Endothelial cell of umbilical vein (primary cell): ENCODE measurements around the gene RPP30. TPM values are rescaled to one million over a fixed set of nuclear protein-coding genes. Genes with fewer than 3 reads are reported as not detected.

Source experiments
- BruUV-seq: library from RNA; stranded (reverse); fragments of 400-500 nt; replicated peaks from 2 replicates; lab custom pipeline; 2021; lab: Mats Ljungman, UMichigan
- CTCF ChIA-PET: fragments of 300-600, 350-600 bp; sonication (Branson Sonifier 250); formaldehyde crosslinking; loops from one replicate; lab custom pipeline; 2021; ENCODE audit warnings: antibody characterized with exemption, inconsistent platforms; lab: Charles Lee
- POLR2A ChIA-PET: fragments of 300-600, 350-600 bp; sonication (Branson Sonifier 250); formaldehyde crosslinking; loops from one replicate; lab custom pipeline; 2021; ENCODE audit warnings: antibody characterized with exemption, inconsistent platforms; lab: Charles Lee
- DNase-seq: peaks from one replicate; pipeline ENCODE4 v3.0.0-alpha.2; 2011; ENCODE audit warnings: low read depth, low spot score
- FAIRE-seq: peaks from 2 replicates; lab custom pipeline; 2011; peaks lifted over from hg19 to GRCh38; lab: Jason Lieb, UNC
- H2AFZ ChIP-seq: 2 replicates; pipeline ENCODE4 v1.6.0; 2012; ENCODE audit warnings: low read depth, low read length, control low read depth, inconsistent platforms
- H3K27ac ChIP-seq: 2 replicates; pipeline ENCODE4 v1.5.1; 2011; ENCODE audit warnings: low read depth, mild to moderate bottlenecking, control low read depth, low read length, moderate library complexity; ENCODE audit not compliant: insufficient read depth
- H3K27me3 ChIP-seq, 2 experiments: 2 replicates each; pipeline versions ENCODE4 v1.6.0 to v1.6.1; 2011; ENCODE audit warnings: low read length in 2 of 2, mixed read lengths in 1 of 2; ENCODE audit not compliant: control insufficient read depth in 2 of 2, insufficient read depth in 2 of 2
- H3K36me3 ChIP-seq, 2 experiments: 2 replicates in 1 of 2; 3 replicates in 1 of 2; pipeline ENCODE4 v1.5.1; 2011; ENCODE audit warnings: low read length in 2 of 2, mild to moderate bottlenecking in 1 of 2, moderate library complexity in 1 of 2; ENCODE audit not compliant: control insufficient read depth in 2 of 2, insufficient read depth in 2 of 2; ENCODE audit errors: extremely low read depth in 1 of 2
- H3K4me1 ChIP-seq: 3 replicates; pipeline ENCODE4 v1.5.1; 2011; ENCODE audit warnings: mild to moderate bottlenecking, low read length; ENCODE audit not compliant: control insufficient read depth, insufficient read depth; ENCODE audit errors: extremely low read depth
- H3K4me2 ChIP-seq: 2 replicates; pipeline ENCODE4 v1.6.1; 2011; ENCODE audit warnings: low read length, control low read depth, mixed read lengths; ENCODE audit not compliant: insufficient read depth
- H3K4me3 ChIP-seq, 3 experiments: fragments of 200-600 bp in 1 of 3; sonication (generic), shearing (Covaris generic) in 1 of 3; replicated peaks in 1 of 3; 2 replicates each; pipeline ENCODE4 v1.5.1; 2011 to 2016; ENCODE audit warnings: control low read depth in 3 of 3, low read length in 3 of 3, mild to moderate bottlenecking in 2 of 3, inconsistent platforms in 1 of 3, low read depth in 1 of 3, moderate library complexity in 1 of 3; ENCODE audit not compliant: insufficient read depth in 1 of 3
- H3K79me2 ChIP-seq: 2 replicates; pipeline ENCODE4 v1.6.0; 2012; ENCODE audit warnings: low read length, inconsistent platforms; ENCODE audit not compliant: control insufficient read depth, insufficient read depth
- H3K9ac ChIP-seq: replicated peaks from 2 replicates; pipeline ENCODE3; 2011; ENCODE audit warnings: low read length, control low read depth; ENCODE audit not compliant: insufficient read depth; ENCODE audit errors: extremely low read depth
- H3K9me1 ChIP-seq: replicated peaks from 3 replicates; pipeline ENCODE4 v1.6.0; 2011; ENCODE audit warnings: mild to moderate bottlenecking, low read length; ENCODE audit not compliant: control insufficient read depth, insufficient read depth; ENCODE audit errors: extremely low read depth
- H3K9me3 ChIP-seq: replicated peaks from 2 replicates; pipeline ENCODE4 v1.5.1; 2012; ENCODE audit warnings: low read length, inconsistent platforms; ENCODE audit not compliant: control insufficient read depth, insufficient read depth
- H4K20me1 ChIP-seq: replicated peaks from 2 replicates; pipeline ENCODE3; 2011; ENCODE audit warnings: mild to moderate bottlenecking, low read length; ENCODE audit not compliant: control insufficient read depth, insufficient read depth; ENCODE audit errors: extremely low read depth
- EZH2 ChIP-seq: IDR thresholded peaks from 2 replicates; pipeline ENCODE4 v1.6.1; 2012; ENCODE audit warnings: borderline replicate concordance, low read depth, mild to moderate bottlenecking, moderate library complexity, low read length, inconsistent platforms; ENCODE audit not compliant: severe bottlenecking
- FOS ChIP-seq: IDR thresholded peaks from 2 replicates; pipeline ENCODE4 v1.6.1; 2011; ENCODE audit warnings: mild to moderate bottlenecking, low read length, moderate library complexity, borderline replicate concordance; ENCODE audit not compliant: insufficient read depth
- GATA2 ChIP-seq: IDR thresholded peaks from 2 replicates; pipeline ENCODE4 v1.7.0; 2011; ENCODE audit warnings: low read depth, mild to moderate bottlenecking, moderate library complexity, mixed read lengths, low read length; ENCODE audit not compliant: insufficient read length, insufficient read depth
- JUN ChIP-seq: IDR thresholded peaks from 2 replicates; pipeline ENCODE4 v1.6.1; 2011; ENCODE audit warnings: borderline replicate concordance, low read depth; ENCODE audit not compliant: insufficient read length, insufficient read depth
- MYC ChIP-seq: IDR thresholded peaks from one replicate; pipeline ENCODE4 v1.6.1; 2011; ENCODE audit warnings: mild to moderate bottlenecking, low read depth, low read length
- POLR2A ChIP-seq: IDR thresholded peaks from 2 replicates; pipeline ENCODE4 v1.6.1; 2012; ENCODE audit warnings: low read depth, mild to moderate bottlenecking, control low read depth, low read length
- POLR2AphosphoS5 ChIP-seq: IDR thresholded peaks from 2 replicates; pipeline ENCODE4 v1.6.1; 2012; ENCODE audit warnings: low read depth, mild to moderate bottlenecking, control low read depth, low read length, moderate library complexity; ENCODE audit not compliant: insufficient read depth
- dilution Hi-C: fragments of 300-500 bp; cut with MboI; formaldehyde crosslinking; loops from one replicate; pipeline ENCODE4 v1.15.0; 2019; ENCODE audit warnings: low sequenced_read_pairs; ENCODE audit not compliant: extremely low pct_ligation_motif_present
- intact Hi-C: fragments of 100-400 bp; cut with micrococcal nuclease; formaldehyde crosslinking; loops from one replicate; pipeline ENCODE4 v1.10.0; 2022
- polyA plus RNA-seq, 4 experiments: library from polyadenylated mRNA; depleted of rRNA in 3 of 4; stranded (reverse) in 3 of 4; unstranded in 1 of 4; fragments of >200 nt; gene quantifications; 2 replicates each; pipeline versions ENCODE4 v1.2.1 to v1.2.3, GENCODE V29; 2011 to 2012; ENCODE audit warnings: missing spikeins in 1 of 4
- total RNA-seq: library from RNA; stranded (reverse); gene quantifications from 2 replicates; pipeline ENCODE4 v1.2.3, GENCODE V29; 2021
- TF ChIP-seq, protein P1 (sequence below): IDR thresholded peaks from 2 replicates; pipeline ENCODE4 v1.6.1; 2011; ENCODE audit not compliant: insufficient read depth, insufficient read length

RPP30 gene
- total and polyA plus RNA-seq, 2 donors (not counting 3 experiments of a cell fraction or from before 2014, with no cell fraction given) = 21.1 to 47.8 TPM

DNA sequence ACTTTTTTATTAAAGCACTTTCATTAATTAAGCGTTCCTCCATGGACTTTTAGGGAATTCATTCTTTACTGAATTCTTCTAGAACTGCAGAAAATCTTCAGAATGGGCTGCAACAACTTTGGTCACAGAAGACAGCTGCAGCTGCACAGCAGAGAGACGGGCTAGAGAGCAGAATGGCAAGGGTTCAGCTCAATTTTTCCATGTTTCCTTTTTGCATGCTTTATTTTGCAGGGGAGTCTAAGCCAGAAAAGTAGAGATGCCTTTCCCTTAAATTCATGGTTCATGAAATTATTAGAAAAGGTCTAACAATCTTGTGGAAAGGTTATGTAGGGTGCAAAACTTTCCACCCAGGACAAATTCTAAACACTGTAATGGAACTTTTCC is 64.5 kb downstream of the RPP30 start:
- Histone ChIP-seq H2AFZ (no peak overlapping the region), H3K9me3 (no peaks in the 10 kb centered on the region), H3K27ac (no peak overlapping the region), H3K79me2 (no peaks in the 10 kb centered on the region), H3K4me2 (no peak overlapping the region), H3K9ac (no peak overlapping the region), H3K36me3 (no peaks in the 10 kb centered on the region), H3K27me3 (no peaks in the 10 kb centered on the region), H4K20me1 (no peaks in the 10 kb centered on the region), H3K4me1 (peaks cover 48% of the 10 kb centered on the region), H3K9me1 (no peaks in the 10 kb centered on the region), H3K4me3 (no peak overlapping the region)
- intact Hi-C loops (loop anchor here (2.0 kb wide), 1 partner anchor 15 kb away; the partner anchor contains the start of gene ANKRD1), dilution Hi-C loops (no loop called here)
- TF ChIP-seq MYC (no peak), FOS (no peak), POLR2AphosphoS5 (no peak), GATA2 (no peak), POLR2A (no peak), JUN (no peak), EZH2 (no peak)
- TF ChIP-seq, protein P1, sequence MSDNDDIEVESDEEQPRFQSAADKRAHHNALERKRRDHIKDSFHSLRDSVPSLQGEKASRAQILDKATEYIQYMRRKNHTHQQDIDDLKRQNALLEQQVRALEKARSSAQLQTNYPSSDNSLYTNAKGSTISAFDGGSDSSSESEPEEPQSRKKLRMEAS = no peak
- BruUV-seq = no TSS peak
- FAIRE-seq (no peak), DNase-seq (no peak)
- POLR2A ChIA-PET = interaction anchor here (0.6 to 1.2 kb wide), 3 partner anchors 19 to 976 kb away, joined by 3 to 4 read pairs (median 3); no protein-coding TSS in a partner anchor
- CTCF ChIA-PET = interaction anchor here (1.2 to 1.8 kb wide), 5 partner anchors 14 to 70 kb away, joined by 3 to 4 read pairs (median 4); no protein-coding TSS in a partner anchor
